NCI-H128 (cell line): Measurements from ENCODE around the gene ARGFX.
"Not testable (repeated sequence)": the region's sequence is repeated elsewhere in the genome, so short reads cannot be mapped to it uniquely, and the experiment has no call there.

ENCODE experiments used
- DNase-seq: peaks from one replicate; lab custom pipeline; 2025; ENCODE audit not compliant: unreplicated experiment; lab: John Stamatoyannopoulos, UW

Gene ARGFX

GRCh38 chr3:121598564-121598963, 30.8 kb downstream of the ARGFX start:
- no peak for DNase-seq

GRCh38 chr3:121599900-121600299, 32.2 kb downstream of the ARGFX start:
- not testable (repeated sequence) for DNase-seq

- no peak for DNase-seq
Measured at GRCh38 chr3:121601212-121601812, 33.6 kb downstream of the ARGFX start.

DNA sequence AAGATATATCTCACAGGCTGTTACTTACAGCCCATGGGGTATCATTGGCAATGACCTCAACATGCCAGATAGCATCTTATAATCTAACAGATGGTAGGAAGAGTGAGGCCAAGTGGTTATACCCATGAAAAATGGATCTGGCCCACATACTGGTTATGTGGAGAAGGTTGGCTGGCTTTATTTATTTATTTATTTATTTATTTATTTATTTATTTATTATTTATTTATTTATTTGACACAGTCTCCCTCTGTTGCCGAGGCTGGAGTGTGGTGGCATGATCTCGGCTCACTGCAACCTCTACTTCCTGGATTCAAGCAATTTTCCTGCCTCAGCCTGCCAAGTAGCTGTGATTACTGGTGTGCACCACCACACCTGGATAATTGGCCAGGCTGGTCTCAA, 37.0 kb downstream of the ARGFX start:
- no peak for DNase-seq

- no peak for DNase-seq
Measured at GRCh38 chr3:121606106-121606505, 38.4 kb downstream of the ARGFX start.
